ENCODE measurements around the gene CLCA2.

GRCh38 chr1:86381223-86381622 is 42.7 kb upstream of the CLCA2 start:
- TF ChIP-seq, protein P1, sequence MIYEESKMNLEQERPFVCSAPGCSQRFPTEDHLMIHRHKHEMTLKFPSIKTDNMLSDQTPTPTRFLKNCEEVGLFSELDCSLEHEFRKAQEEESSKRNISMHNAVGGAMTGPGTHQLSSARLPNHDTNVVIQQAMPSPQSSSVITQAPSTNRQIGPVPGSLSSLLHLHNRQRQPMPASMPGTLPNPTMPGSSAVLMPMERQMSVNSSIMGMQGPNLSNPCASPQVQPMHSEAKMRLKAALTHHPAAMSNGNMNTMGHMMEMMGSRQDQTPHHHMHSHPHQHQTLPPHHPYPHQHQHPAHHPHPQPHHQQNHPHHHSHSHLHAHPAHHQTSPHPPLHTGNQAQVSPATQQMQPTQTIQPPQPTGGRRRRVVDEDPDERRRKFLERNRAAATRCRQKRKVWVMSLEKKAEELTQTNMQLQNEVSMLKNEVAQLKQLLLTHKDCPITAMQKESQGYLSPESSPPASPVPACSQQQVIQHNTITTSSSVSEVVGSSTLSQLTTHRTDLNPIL (CRISPR knock-in tag; IDR thresholded peaks at IDR 0.05; ENCODE audit: low read depth) = no peak
- TF ChIP-seq ZFP3 (CRISPR knock-in tag; IDR thresholded peaks at IDR 0.05) (no peak), OSR1 (CRISPR knock-in tag; IDR thresholded peaks at IDR 0.05) (no peak), CSRNP3 (CRISPR knock-in tag; IDR thresholded peaks at IDR 0.05) (no peak), ZFP30 (CRISPR knock-in tag; IDR thresholded peaks at IDR 0.05) (no peak)

Data from SK-N-SH treated with all-trans-retinoic acid at 6 μM for 48 hours (cell line).